SK-N-MC (cell line): ENCODE results near the gene RAB9B.
"Not testable (repeated sequence)": the region's sequence is repeated elsewhere in the genome, so short reads cannot be mapped to it uniquely, and the experiment has no call there.

Experiments used
- DNase-seq: peaks from one replicate; pipeline ENCODE4 v3.0.0-alpha.2; 2011; ENCODE audit warnings: low read depth, low spot score
- H3K27ac ChIP-seq: fragments of 200-600 bp; sonication (generic); 2 replicates; pipeline ENCODE4 v1.5.1; 2016; ENCODE audit warnings: mixed run types
- H3K36me3 ChIP-seq: fragments of 200-600 bp; sonication (generic); 2 replicates; pipeline ENCODE4 v1.6.1; 2017; ENCODE audit warnings: antibody characterized with exemption, low read length, mixed read lengths; ENCODE audit not compliant: insufficient read depth
- H3K4me3 ChIP-seq: fragments of 200-600 bp; sonication (generic); 2 replicates; pipeline ENCODE4 v1.5.1; 2016
- H3K9ac ChIP-seq: fragments of 200-600 bp; sonication (generic); 2 replicates; pipeline ENCODE4 v1.8.0; 2017; ENCODE audit warnings: mixed run types, mixed read lengths; ENCODE audit not compliant: insufficient read length
- H3K9me3 ChIP-seq: fragments of 200-600 bp; sonication (generic); 2 replicates; pipeline ENCODE4 v1.6.1; 2017; ENCODE audit warnings: low read depth, mild to moderate bottlenecking, antibody characterized with exemption, low read length, moderate library complexity, mixed read lengths
- EZH2 ChIP-seq: fragments of 200-600 bp; sonication (generic); IDR thresholded peaks from one replicate; pipeline ENCODE4 v1.6.1; 2017; ENCODE audit warnings: antibody characterized with exemption
- FOXP2 ChIP-seq: optimal IDR thresholded peaks from 2 replicates; pipeline ENCODE3; 2011; ENCODE audit warnings: mild to moderate bottlenecking, moderate library complexity; ENCODE audit not compliant: insufficient read depth; ENCODE audit errors: extremely low read length, control extremely low read depth
- POLR2AphosphoS5 ChIP-seq: IDR thresholded peaks from 2 replicates; pipeline ENCODE4 v1.6.1; 2012; ENCODE audit warnings: mild to moderate bottlenecking, low read depth, low read length, borderline replicate concordance

Gene RAB9B

GRCh38 chrX:103847174-103847870, 15.3 kb upstream of the RAB9B start:
- no peak for TF ChIP-seq POLR2AphosphoS5
- no peak for TF ChIP-seq EZH2
- TF ChIP-seq FOXP2, result no peak
- Histone ChIP-seq H3K9ac (no peak overlapping the region), H3K36me3 (no peaks in the 10 kb centered on the region), H3K9me3 (no peaks in the 10 kb centered on the region), H3K27ac (no peak overlapping the region), H3K4me3 (no peak overlapping the region)
- DNase-seq, result no peak

DNA sequence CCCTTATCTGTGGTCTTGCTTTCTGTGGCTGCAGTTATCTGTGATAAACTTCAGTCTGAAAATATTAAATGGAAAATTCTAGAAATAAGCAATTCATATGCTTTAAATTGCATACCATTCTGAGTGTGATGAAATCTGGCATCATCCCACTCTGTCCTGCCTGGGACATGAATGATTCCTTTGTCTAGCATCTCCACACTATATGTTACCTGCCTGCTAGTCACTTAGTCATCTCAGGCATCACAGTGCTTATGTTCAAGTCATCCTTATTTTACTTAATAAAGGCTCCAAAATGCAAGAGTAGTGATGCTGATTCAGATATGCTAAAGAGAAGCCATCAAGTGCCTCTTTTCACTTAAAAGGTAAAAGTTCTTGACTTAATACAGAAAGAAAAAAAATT, 14.3 kb upstream of the RAB9B start:
- no peak for DNase-seq
- H3K27ac ChIP-seq, result no peak overlapping the region
- H3K36me3 ChIP-seq, result no peaks in the 10 kb centered on the region
- no peak overlapping the region for H3K9ac ChIP-seq
- H3K4me3 ChIP-seq, result no peak overlapping the region
- H3K9me3 ChIP-seq, result no peaks in the 10 kb centered on the region
- TF ChIP-seq POLR2AphosphoS5, result no peak
- no peak for TF ChIP-seq EZH2
- TF ChIP-seq FOXP2, result no peak

DNA sequence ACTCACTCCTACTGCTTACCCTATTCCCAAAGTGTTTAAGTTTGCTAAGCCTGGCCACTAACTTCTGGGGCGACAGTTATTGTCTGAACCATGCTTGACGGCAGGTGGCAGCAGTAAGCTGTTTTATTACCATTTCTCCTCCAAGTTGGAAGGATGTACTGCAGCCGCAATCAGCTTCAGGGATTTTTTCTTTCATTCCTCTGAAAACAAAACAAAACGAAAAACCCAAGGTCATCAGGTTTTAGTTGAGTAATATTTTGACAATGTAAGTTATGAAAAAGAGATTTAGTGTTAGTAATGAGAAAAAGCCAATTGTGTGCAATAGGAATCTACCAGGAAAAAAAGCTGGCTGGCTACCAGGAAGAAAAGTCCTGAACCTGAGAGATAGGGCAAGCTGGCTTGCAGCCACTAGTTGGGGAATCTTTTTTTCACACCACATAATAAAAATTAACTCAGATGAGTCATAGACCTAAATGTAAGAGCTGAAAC, 13.2 kb upstream of the RAB9B start:
- DNase-seq, result no peak
- no peaks in the 10 kb centered on the region for H3K9me3 ChIP-seq
- no peak overlapping the region for H3K4me3 ChIP-seq
- TF ChIP-seq EZH2 (no peak), POLR2AphosphoS5 (no peak), FOXP2 (no peak)
- H3K27ac ChIP-seq, result no peak overlapping the region
- H3K36me3 ChIP-seq, result no peaks in the 10 kb centered on the region
- H3K9ac ChIP-seq, result no peak overlapping the region

DNA sequence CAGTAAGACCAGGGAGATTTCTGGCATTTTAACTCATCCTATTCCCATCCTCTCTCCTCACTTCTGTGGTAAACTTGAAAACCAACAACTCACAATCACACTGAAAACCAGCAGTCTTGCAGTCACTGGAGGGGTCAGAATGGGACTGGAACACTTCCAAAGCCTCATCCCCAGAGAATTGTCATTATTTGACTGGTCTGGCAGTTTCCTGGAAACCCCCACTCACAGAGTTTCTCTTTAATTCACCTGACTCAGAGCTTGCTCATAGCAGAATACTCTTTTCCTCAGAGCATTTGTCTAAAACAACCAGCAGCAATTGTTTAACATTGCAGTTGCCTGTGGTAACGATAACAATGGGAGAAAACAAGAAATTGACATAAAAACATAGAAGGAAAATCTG, 7.3 kb upstream of the RAB9B start:
- Histone ChIP-seq H3K9me3 (no peaks in the 10 kb centered on the region), H3K36me3 (no peaks in the 10 kb centered on the region), H3K9ac (no peak overlapping the region), H3K4me3 (no peak overlapping the region), H3K27ac (no peak overlapping the region)
- DNase-seq, result no peak
- TF ChIP-seq FOXP2, result no peak

- H3K36me3 ChIP-seq, result no peaks in the 10 kb centered on the region
- H3K9ac ChIP-seq, result no peak overlapping the region
- H3K27ac ChIP-seq, result no peak overlapping the region
- no peaks in the 10 kb centered on the region for H3K9me3 ChIP-seq
- DNase-seq, result no peak
- H3K4me3 ChIP-seq, result peak overlapping the region; percentile 72
- TF ChIP-seq EZH2 (no peak), POLR2AphosphoS5 (no peak)
Measured at GRCh38 chrX:103831342-103831802, 685 bp downstream of the RAB9B start.

DNA sequence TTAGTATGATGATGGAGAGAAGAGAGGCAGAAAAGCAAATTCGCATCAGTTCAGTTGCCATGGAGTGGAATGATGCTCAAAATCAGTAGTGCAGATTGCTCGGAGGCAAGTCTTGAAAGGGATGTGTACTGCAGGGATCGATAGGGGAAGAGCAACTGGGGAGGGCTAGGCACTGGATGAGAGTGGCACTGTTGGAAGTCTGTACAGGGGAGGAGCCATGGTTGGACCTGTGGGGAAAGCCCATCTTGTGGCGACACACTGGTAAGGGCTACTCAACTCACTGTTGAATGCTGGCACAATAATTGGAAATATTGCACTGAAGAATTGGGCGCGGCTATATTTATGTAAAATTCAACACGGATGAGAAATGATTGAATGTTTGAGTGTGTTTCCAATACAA, 1.2 kb downstream of the RAB9B start:
- Histone ChIP-seq H3K9ac (no peak overlapping the region), H3K9me3 (no peaks in the 10 kb centered on the region), H3K4me3 (no peak overlapping the region), H3K36me3 (no peaks in the 10 kb centered on the region), H3K27ac (no peak overlapping the region)
- TF ChIP-seq FOXP2 (no peak), EZH2 (no peak), POLR2AphosphoS5 (no peak)
- DNase-seq, result no peak

GRCh38 chrX:103828529-103828928, 3.5 kb downstream of the RAB9B start:
- no peak for TF ChIP-seq POLR2AphosphoS5
- TF ChIP-seq FOXP2, result no peak
- TF ChIP-seq EZH2, result no peak
- no peak overlapping the region for H3K27ac ChIP-seq
- no peak overlapping the region for H3K4me3 ChIP-seq
- no peak overlapping the region for H3K9ac ChIP-seq
- DNase-seq, result no peak
- no peaks in the 10 kb centered on the region for H3K36me3 ChIP-seq
- H3K9me3 ChIP-seq, result no peaks in the 10 kb centered on the region

- no peak overlapping the region for H3K9ac ChIP-seq
- no peaks in the 10 kb centered on the region for H3K36me3 ChIP-seq
- TF ChIP-seq POLR2AphosphoS5 (no peak), EZH2 (no peak), FOXP2 (no peak)
- H3K27ac ChIP-seq, result no peak overlapping the region
- no peak overlapping the region for H3K4me3 ChIP-seq
- H3K9me3 ChIP-seq, result no peaks in the 10 kb centered on the region
- DNase-seq, result no peak
Measured at GRCh38 chrX:103825881-103826280, 6.2 kb downstream of the RAB9B start.

DNA sequence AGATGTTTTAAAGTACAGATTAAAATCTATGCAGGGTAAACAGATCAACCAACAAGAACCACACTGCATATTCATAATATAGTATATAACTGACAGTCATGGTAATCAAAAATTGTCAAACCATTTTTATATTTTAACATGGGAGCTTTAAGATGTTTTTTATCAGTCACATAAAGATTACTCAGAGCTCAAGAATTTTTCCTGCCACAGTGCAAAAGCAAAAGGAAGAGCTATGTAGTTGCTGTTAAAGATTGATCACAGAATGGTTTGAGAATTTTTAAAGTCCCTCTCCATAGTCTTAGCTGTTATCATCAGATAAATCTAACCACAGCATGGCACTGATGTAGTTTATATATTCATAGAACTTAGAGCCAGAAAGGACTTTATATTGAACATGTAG, 8.5 kb downstream of the RAB9B start:
- Histone ChIP-seq H3K27ac (no peak overlapping the region), H3K4me3 (no peak overlapping the region), H3K9me3 (no peaks in the 10 kb centered on the region), H3K9ac (no peak overlapping the region), H3K36me3 (no peaks in the 10 kb centered on the region)
- DNase-seq, result no peak
- no peak for TF ChIP-seq EZH2
- no peak for TF ChIP-seq POLR2AphosphoS5
- no peak for TF ChIP-seq FOXP2

- H3K36me3 ChIP-seq, H3K27ac ChIP-seq, H3K9me3 ChIP-seq, DNase-seq, H3K9ac ChIP-seq, H3K4me3 ChIP-seq: not testable (repeated sequence)
Measured at GRCh38 chrX:103820802-103821201, 11.3 kb downstream of the RAB9B start.
